ENCODE results near the gene TOMM70. TPM values are rescaled to one million over a fixed set of nuclear protein-coding genes. Genes with fewer than 3 reads are reported as not detected.

Gene TOMM70
- total and polyA plus RNA-seq, 7 donors = 51.1 to 97.2 (median 76.7) TPM

DNA sequence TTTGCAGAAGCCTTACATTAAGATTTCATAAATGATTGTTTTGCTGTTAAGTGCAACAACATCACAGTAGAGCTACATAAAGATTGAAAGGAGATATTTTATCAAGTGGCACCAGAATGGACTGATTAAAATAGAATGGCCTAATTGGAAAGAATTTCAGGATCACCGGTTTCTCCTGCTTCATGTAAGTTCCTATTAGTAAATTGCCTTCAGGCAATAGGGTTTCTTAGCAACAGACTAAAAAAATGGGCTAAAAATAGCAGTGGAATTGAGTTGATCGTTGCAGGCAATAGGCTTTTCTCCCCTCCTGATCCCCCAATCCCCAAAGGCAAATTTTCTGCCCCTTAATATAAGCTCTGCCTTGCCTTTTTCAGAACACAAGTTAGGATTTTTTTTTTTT is 1.4 kb upstream of the TOMM70 start:
- Histone ChIP-seq H3K4me3 (peak overlapping the region; percentile 99), H3K36me3 (ENCODE audit: insufficient read depth in 1 of 2, low read depth in 1 of 2) (no peaks in the 10 kb centered on the region), H3K9me3 (peaks cover 4% of the 10 kb centered on the region), H3K27me3 (ENCODE audit: insufficient read depth in 3 of 3, low read length in 2 of 3) (no peaks in the 10 kb centered on the region), H3K4me1 (peaks cover 42% of the 10 kb centered on the region), H3K27ac (peak overlapping the region; percentile 96)
- TF ChIP-seq, protein P1, sequence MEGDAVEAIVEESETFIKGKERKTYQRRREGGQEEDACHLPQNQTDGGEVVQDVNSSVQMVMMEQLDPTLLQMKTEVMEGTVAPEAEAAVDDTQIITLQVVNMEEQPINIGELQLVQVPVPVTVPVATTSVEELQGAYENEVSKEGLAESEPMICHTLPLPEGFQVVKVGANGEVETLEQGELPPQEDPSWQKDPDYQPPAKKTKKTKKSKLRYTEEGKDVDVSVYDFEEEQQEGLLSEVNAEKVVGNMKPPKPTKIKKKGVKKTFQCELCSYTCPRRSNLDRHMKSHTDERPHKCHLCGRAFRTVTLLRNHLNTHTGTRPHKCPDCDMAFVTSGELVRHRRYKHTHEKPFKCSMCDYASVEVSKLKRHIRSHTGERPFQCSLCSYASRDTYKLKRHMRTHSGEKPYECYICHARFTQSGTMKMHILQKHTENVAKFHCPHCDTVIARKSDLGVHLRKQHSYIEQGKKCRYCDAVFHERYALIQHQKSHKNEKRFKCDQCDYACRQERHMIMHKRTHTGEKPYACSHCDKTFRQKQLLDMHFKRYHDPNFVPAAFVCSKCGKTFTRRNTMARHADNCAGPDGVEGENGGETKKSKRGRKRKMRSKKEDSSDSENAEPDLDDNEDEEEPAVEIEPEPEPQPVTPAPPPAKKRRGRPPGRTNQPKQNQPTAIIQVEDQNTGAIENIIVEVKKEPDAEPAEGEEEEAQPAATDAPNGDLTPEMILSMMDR (IDR thresholded peaks at IDR 0.05) = no peak
- intact Hi-C loops (cut with DNase I) = loop anchor here in 1 of 2 donors (10.0 kb wide), 1 partner anchor 313 kb away; no protein-coding TSS in a partner anchor
- ATAC-seq (no peak), DNase-seq (no peak)
- WGBS, 3 donors = 1 to 2% (median 1%) methylated on average over 2 of the region's 2 CpGs

DNA sequence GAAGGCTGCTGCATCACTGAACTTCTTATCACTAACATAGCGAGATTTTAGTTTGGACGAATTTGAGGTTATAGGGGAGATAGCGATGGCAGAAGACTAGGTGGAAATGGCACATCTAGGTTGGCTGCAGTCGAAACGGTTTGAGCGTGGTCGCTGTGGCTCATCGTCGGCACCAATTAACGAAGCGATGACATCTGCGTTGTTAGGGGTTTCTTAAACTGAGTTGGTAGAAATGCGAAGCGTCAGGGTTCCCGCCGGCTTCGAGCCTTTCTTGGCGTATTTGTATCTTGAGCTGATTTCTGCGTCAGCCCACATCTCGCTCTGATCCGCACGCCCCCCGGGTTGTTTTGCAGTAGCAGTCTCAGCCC is 769 bp upstream of the TOMM70 start:
- TF ChIP-seq, protein P1 (IDR thresholded peaks at IDR 0.05) = no peak
- Histone ChIP-seq H3K36me3 (ENCODE audit: insufficient read depth in 1 of 2, low read depth in 1 of 2) (no peaks in the 10 kb centered on the region), H3K4me3 (peak overlapping the region; percentile 99), H3K9me3 (no peaks in the 10 kb centered on the region), H3K4me1 (peaks cover 48% of the 10 kb centered on the region), H3K27ac (peak overlapping the region; percentile 96), H3K27me3 (ENCODE audit: insufficient read depth in 3 of 3, low read length in 2 of 3) (no peaks in the 10 kb centered on the region)
- DNase-seq = peak; percentile 22 to 54
- WGBS, 3 donors = 0 to 1% (median 1%) methylated on average over 23 of the region's 23 CpGs
- intact Hi-C loops (cut with DNase I) = loop anchor here in 1 of 2 donors (10.0 kb wide), 1 partner anchor 313 kb away; no protein-coding TSS in a partner anchor
- ATAC-seq = peak; percentile 3 to 26 (median 9)

DNA sequence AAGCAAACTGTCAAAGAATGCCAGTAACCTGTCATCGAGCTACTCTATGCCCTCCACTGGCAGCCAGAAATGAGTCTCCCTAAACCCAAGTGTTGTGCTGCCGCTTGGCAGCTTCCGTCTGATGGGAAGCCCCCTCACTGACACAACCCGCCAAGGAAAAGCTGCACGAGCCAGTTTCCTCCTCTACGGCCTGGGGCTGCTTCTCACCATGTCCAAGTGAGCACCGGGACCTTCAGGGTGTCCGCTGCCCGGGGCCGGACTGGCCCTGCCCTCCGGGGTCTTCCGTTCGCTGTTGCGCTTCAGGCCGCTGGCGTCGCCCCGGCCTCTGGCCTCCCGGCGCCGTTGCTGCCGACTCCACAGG is 490 bp downstream of the TOMM70 start:
- 0 to 1% (median 0%) methylated on average over 22 of the region's 22 CpGs for WGBS, 3 donors
- intact Hi-C loops (cut with DNase I) = loop anchor here in 1 of 2 donors (10.0 kb wide), 1 partner anchor 314 kb away; no protein-coding TSS in a partner anchor

DNA sequence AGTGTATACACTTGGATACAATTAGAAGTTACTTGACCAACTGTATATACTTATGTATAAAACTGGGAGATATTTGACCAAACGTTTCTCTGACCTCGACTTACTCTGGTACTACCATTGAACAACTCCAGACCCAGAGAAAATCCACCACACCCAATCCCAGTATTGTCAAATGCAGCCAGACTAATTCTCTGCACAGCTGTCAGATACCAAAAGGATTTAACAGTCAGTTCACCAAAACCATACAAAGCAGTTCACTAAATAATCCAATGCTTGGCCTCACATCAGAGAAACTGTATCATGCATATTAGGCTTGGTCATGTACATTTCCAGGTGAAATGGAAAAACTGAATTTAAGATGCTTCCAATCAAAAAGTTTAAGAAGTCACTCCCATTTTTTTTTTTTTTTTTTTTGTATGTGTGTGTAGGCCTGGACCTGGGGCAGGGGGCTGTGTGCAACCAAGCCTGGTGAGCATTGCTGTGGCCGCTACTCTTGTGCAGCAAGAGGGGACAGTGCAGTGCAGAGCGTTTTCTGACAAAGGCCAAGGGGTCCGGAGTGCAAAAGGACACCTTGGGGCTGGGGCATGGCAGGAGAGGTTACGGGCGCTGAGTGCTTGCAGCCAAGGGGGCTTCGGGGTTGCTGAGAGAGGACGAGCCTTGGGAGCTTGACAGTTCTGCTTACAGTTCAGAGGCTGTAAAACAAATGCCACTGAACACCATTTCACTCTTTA is 1.4 kb downstream of the TOMM70 start:
- no peaks in the 10 kb centered on the region for H3K9me3 ChIP-seq
- H3K36me3 ChIP-seq (ENCODE audit: insufficient read depth in 1 of 2, low read depth in 1 of 2) = no peaks in the 10 kb centered on the region
- DNase-seq = no peak
- TF ChIP-seq, protein P1 (IDR thresholded peaks at IDR 0.05) = no peak
- H3K27me3 ChIP-seq (ENCODE audit: insufficient read depth in 3 of 3, low read length in 2 of 3) = no peaks in the 10 kb centered on the region
- peak overlapping the region; percentile 96 for H3K27ac ChIP-seq
- ATAC-seq = no peak
- H3K4me1 ChIP-seq = peaks cover 58% of the 10 kb centered on the region
- peak overlapping the region; percentile 99 for H3K4me3 ChIP-seq
- 21 to 29% (median 28%) methylated on average over 9 of the region's 9 CpGs for WGBS, 3 donors
- intact Hi-C loops (cut with DNase I) = loop anchor here in 1 of 2 donors (10.0 kb wide), 1 partner anchor 315 kb away; no protein-coding TSS in a partner anchor

More for the DNA sequence above, 490 bp downstream of the TOMM70 start:
- TF ChIP-seq, protein P1 (IDR thresholded peaks at IDR 0.05) = no peak
- Histone ChIP-seq H3K4me3 (peak overlapping the region; percentile 99), H3K27me3 (ENCODE audit: insufficient read depth in 3 of 3, low read length in 2 of 3) (no peaks in the 10 kb centered on the region), H3K36me3 (ENCODE audit: insufficient read depth in 1 of 2, low read depth in 1 of 2) (no peaks in the 10 kb centered on the region), H3K9me3 (no peaks in the 10 kb centered on the region), H3K4me1 (peaks cover 58% of the 10 kb centered on the region), H3K27ac (peak overlapping the region; percentile 96)
- DNase-seq (peak in 1 of 2 donors; percentile 61), ATAC-seq (peak in 3 of 4 donors; percentile 13 to 21 (median 15))
